CD4-positive, alpha-beta T cell treated with Interleukin-17A for 4 hours (primary cell): ENCODE measurements around the gene SECISBP2.
"Not testable (repeated sequence)": the region's sequence is repeated elsewhere in the genome, so short reads cannot be mapped to it uniquely, and the experiment has no call there.

Source experiments
- DNase-seq: peaks from one replicate; pipeline ENCODE4 v3.0.0-alpha.2; 2020; ENCODE audit warnings: mixed read lengths

SECISBP2 gene

GRCh38 chr9:89318123-89319014 lies at the start of gene SECISBP2:
SECISBP2 (plus strand) TSS chr9:89318500; CDS start chr9:89318577, 77 bp downstream.
- peak; percentile 93 for DNase-seq

- no peak for DNase-seq
Observed at GRCh38 chr9:89273528-89274279, 44.6 kb upstream of the SECISBP2 start.

GRCh38 chr9:89274838-89275237 lies 43.5 kb upstream of the SECISBP2 start:
- DNase-seq: no peak

GRCh38 chr9:89276040-89276439 lies 42.3 kb upstream of the SECISBP2 start:
- not testable (repeated sequence) for DNase-seq

GRCh38 chr9:89277043-89277442 lies 41.3 kb upstream of the SECISBP2 start:
- no peak for DNase-seq

- peak; percentile 16 for DNase-seq
Observed at GRCh38 chr9:89277454-89277853, 40.8 kb upstream of the SECISBP2 start.

- DNase-seq: no peak
Observed at GRCh38 chr9:89278551-89278950, 39.7 kb upstream of the SECISBP2 start.

- peak; percentile 9 for DNase-seq
Observed at GRCh38 chr9:89278997-89279739, 39.1 kb upstream of the SECISBP2 start.

- DNase-seq: no peak
Observed at GRCh38 chr9:89281106-89281505, 37.2 kb upstream of the SECISBP2 start.

GRCh38 chr9:89282248-89282968 lies 35.9 kb upstream of the SECISBP2 start:
- peak; percentile 33 for DNase-seq

GRCh38 chr9:89284076-89284475 lies 34.2 kb upstream of the SECISBP2 start:
- DNase-seq: no peak

GRCh38 chr9:89291741-89292140 lies 26.6 kb upstream of the SECISBP2 start:
- DNase-seq: no peak

GRCh38 chr9:89293014-89293413 lies 25.3 kb upstream of the SECISBP2 start:
- DNase-seq: no peak

GRCh38 chr9:89295400-89295799 lies 22.9 kb upstream of the SECISBP2 start:
- DNase-seq: no peak

- not testable (repeated sequence) for DNase-seq
Observed at GRCh38 chr9:89301996-89302395, 16.3 kb upstream of the SECISBP2 start.

- no peak for DNase-seq
Observed at GRCh38 chr9:89304020-89304833, 14.1 kb upstream of the SECISBP2 start.

- DNase-seq: no peak
Observed at GRCh38 chr9:89304834-89305188, 13.5 kb upstream of the SECISBP2 start.

- DNase-seq: no peak
Observed at GRCh38 chr9:89305868-89306267, 12.4 kb upstream of the SECISBP2 start.

- no peak for DNase-seq
Observed at GRCh38 chr9:89309166-89309565, 9.1 kb upstream of the SECISBP2 start.

GRCh38 chr9:89309608-89310474 lies 8.5 kb upstream of the SECISBP2 start:
- no peak for DNase-seq
